Muscle layer of colon (tissue), 2 donors: ENCODE data around the gene ZBTB20.

Source experiments
- H3K27ac ChIP-seq: one replicate; pipeline ENCODE4 v1.7.0; 2013; ENCODE audit warnings: low read depth, mild to moderate bottlenecking, low read length, moderate library complexity
- H3K27me3 ChIP-seq, 2 donors: one replicate each; pipeline ENCODE4 v1.7.0; 2013; ENCODE audit warnings: low read length in 2 of 2, mild to moderate bottlenecking in 2 of 2; ENCODE audit not compliant: insufficient read depth in 2 of 2, control insufficient read depth in 1 of 2
- H3K36me3 ChIP-seq: one replicate; pipeline ENCODE4 v1.7.0; 2013; ENCODE audit warnings: mild to moderate bottlenecking, low read length; ENCODE audit not compliant: insufficient read depth
- H3K4me1 ChIP-seq: one replicate; pipeline ENCODE4 v1.7.0; 2013; ENCODE audit warnings: mild to moderate bottlenecking, low read length; ENCODE audit not compliant: insufficient read depth
- H3K4me3 ChIP-seq, 2 donors: one replicate each; pipeline ENCODE4 v1.7.0; 2013; ENCODE audit warnings: low read length in 2 of 2, low read depth in 1 of 2, mild to moderate bottlenecking in 1 of 2, moderate library complexity in 1 of 2
- H3K9ac ChIP-seq: one replicate; pipeline ENCODE4 v1.7.0; 2013; ENCODE audit warnings: low read length
- H3K9me3 ChIP-seq: one replicate; pipeline ENCODE4 v1.7.0; 2013; ENCODE audit warnings: mild to moderate bottlenecking, low read length
- donor health status: abdominal sarcoma.
- donor health status: Adenocarcinoma of cecum.

The ZBTB20 gene

GRCh38 chr3:114953215-114953799, 193.8 kb downstream of the ZBTB20 start:
- Histone ChIP-seq H3K4me3 (no peak overlapping the region), H3K9ac (no peak overlapping the region), H3K9me3 (peaks cover 8% of the 10 kb centered on the region), H3K27ac (no peak overlapping the region), H3K4me1 (no peaks in the 10 kb centered on the region), H3K27me3 (no peaks in the 10 kb centered on the region), H3K36me3 (peaks cover 4% of the 10 kb centered on the region)

GRCh38 chr3:114942773-114943172, 204.3 kb downstream of the ZBTB20 start:
- Histone ChIP-seq H3K9ac (no peak overlapping the region), H3K4me3 (no peak overlapping the region), H3K4me1 (no peaks in the 10 kb centered on the region), H3K36me3 (no peaks in the 10 kb centered on the region), H3K27me3 (no peaks in the 10 kb centered on the region), H3K9me3 (no peaks in the 10 kb centered on the region), H3K27ac (no peak overlapping the region)

- H3K27me3 ChIP-seq, result no peaks in the 10 kb centered on the region
- no peaks in the 10 kb centered on the region for H3K36me3 ChIP-seq
- no peak overlapping the region for H3K9ac ChIP-seq
- H3K4me1 ChIP-seq, result no peaks in the 10 kb centered on the region
- H3K4me3 ChIP-seq, result no peak overlapping the region
- H3K9me3 ChIP-seq, result no peaks in the 10 kb centered on the region
- no peak overlapping the region for H3K27ac ChIP-seq
Measured at GRCh38 chr3:114941626-114942309, 205.3 kb downstream of the ZBTB20 start.

- H3K27ac ChIP-seq, result no peak overlapping the region
- H3K9me3 ChIP-seq, result no peaks in the 10 kb centered on the region
- H3K4me3 ChIP-seq, result no peak overlapping the region
- H3K4me1 ChIP-seq, result no peaks in the 10 kb centered on the region
- H3K27me3 ChIP-seq, result no peaks in the 10 kb centered on the region
- H3K36me3 ChIP-seq, result no peaks in the 10 kb centered on the region
- H3K9ac ChIP-seq, result no peak overlapping the region
Measured at GRCh38 chr3:114939920-114940319, 207.2 kb downstream of the ZBTB20 start.

- no peaks in the 10 kb centered on the region for H3K27me3 ChIP-seq
- H3K9ac ChIP-seq, result no peak overlapping the region
- H3K4me1 ChIP-seq, result no peaks in the 10 kb centered on the region
- H3K4me3 ChIP-seq, result no peak overlapping the region
- H3K36me3 ChIP-seq, result no peaks in the 10 kb centered on the region
- no peak overlapping the region for H3K27ac ChIP-seq
- H3K9me3 ChIP-seq, result no peaks in the 10 kb centered on the region
Measured at GRCh38 chr3:114933407-114933806, 213.7 kb downstream of the ZBTB20 start.

- Histone ChIP-seq H3K9me3 (no peaks in the 10 kb centered on the region), H3K4me1 (no peaks in the 10 kb centered on the region), H3K27me3 (no peaks in the 10 kb centered on the region), H3K9ac (no peak overlapping the region), H3K27ac (no peak overlapping the region), H3K36me3 (no peaks in the 10 kb centered on the region), H3K4me3 (no peak overlapping the region)
Measured at GRCh38 chr3:114929971-114930732, 216.9 kb downstream of the ZBTB20 start.

GRCh38 chr3:114928989-114929640, 218.0 kb downstream of the ZBTB20 start:
- Histone ChIP-seq H3K4me1 (no peaks in the 10 kb centered on the region), H3K27me3 (no peaks in the 10 kb centered on the region), H3K27ac (no peak overlapping the region), H3K9me3 (no peaks in the 10 kb centered on the region), H3K36me3 (no peaks in the 10 kb centered on the region), H3K4me3 (no peak overlapping the region), H3K9ac (no peak overlapping the region)

GRCh38 chr3:114904633-114905032, 242.5 kb downstream of the ZBTB20 start:
- no peaks in the 10 kb centered on the region for H3K27me3 ChIP-seq
- H3K27ac ChIP-seq, result no peak overlapping the region
- peaks cover 19% of the 10 kb centered on the region for H3K4me1 ChIP-seq
- H3K4me3 ChIP-seq, result no peak overlapping the region
- no peaks in the 10 kb centered on the region for H3K9me3 ChIP-seq
- H3K36me3 ChIP-seq, result no peaks in the 10 kb centered on the region
- no peak overlapping the region for H3K9ac ChIP-seq

- Histone ChIP-seq H3K4me1 (peaks cover 27% of the 10 kb centered on the region), H3K36me3 (no peaks in the 10 kb centered on the region), H3K9me3 (no peaks in the 10 kb centered on the region), H3K27ac (peak overlapping the region; percentile 52), H3K4me3 (no peak overlapping the region), H3K9ac (no peak overlapping the region), H3K27me3 (no peaks in the 10 kb centered on the region)
Measured at GRCh38 chr3:114903213-114903612, 243.9 kb downstream of the ZBTB20 start.

GRCh38 chr3:114902691-114903101, 244.4 kb downstream of the ZBTB20 start:
- Histone ChIP-seq H3K4me1 (peaks cover 27% of the 10 kb centered on the region), H3K4me3 (no peak overlapping the region), H3K27me3 (no peaks in the 10 kb centered on the region), H3K36me3 (no peaks in the 10 kb centered on the region), H3K9ac (no peak overlapping the region), H3K27ac (peak overlapping the region; percentile 52), H3K9me3 (no peaks in the 10 kb centered on the region)

GRCh38 chr3:114900908-114901307, 246.2 kb downstream of the ZBTB20 start:
- no peaks in the 10 kb centered on the region for H3K9me3 ChIP-seq
- H3K36me3 ChIP-seq, result no peaks in the 10 kb centered on the region
- H3K9ac ChIP-seq, result peak overlapping the region; percentile 43
- H3K27ac ChIP-seq, result peak overlapping the region; percentile 13
- peak overlapping the region in 1 of 2 donors; percentile 52 for H3K4me3 ChIP-seq
- peaks cover 27% of the 10 kb centered on the region for H3K4me1 ChIP-seq
- no peaks in the 10 kb centered on the region for H3K27me3 ChIP-seq
